Kidney (tissue), 14 donors: ENCODE data around the gene HIPK2. TPM values are rescaled to one million over a fixed set of nuclear protein-coding genes. Genes with fewer than 3 reads are reported as not detected.

Experiments
- DNase-seq, 5 donors: peaks; one replicate each; pipeline ENCODE4 v3.0.0-alpha.2; 2013 to 2020
- FAIRE-seq: peaks from 2 replicates; lab custom pipeline; 2012; peaks lifted over from hg19 to GRCh38; lab: Jason Lieb, UNC
- H3K27ac ChIP-seq, 2 donors: one replicate each; pipeline ENCODE4 v1.7.0; 2013; ENCODE audit warnings: low read depth in 2 of 2, low read length in 2 of 2, inconsistent platforms in 1 of 2
- H3K27me3 ChIP-seq: one replicate; pipeline ENCODE4 v1.7.1; 2013; ENCODE audit warnings: low read length, inconsistent platforms; ENCODE audit not compliant: control insufficient read depth, insufficient read depth
- H3K36me3 ChIP-seq, 3 donors: one replicate each; pipeline versions ENCODE4 v1.7.0 to v1.7.1; 2013; ENCODE audit warnings: low read length in 3 of 3, control low read depth in 1 of 3, inconsistent platforms in 1 of 3; ENCODE audit not compliant: insufficient read depth in 3 of 3, control insufficient read depth in 2 of 3
- H3K4me1 ChIP-seq, 3 donors: one replicate each; pipeline versions ENCODE4 v1.7.0 to v1.7.1; 2013; ENCODE audit warnings: low read length in 3 of 3, inconsistent platforms in 1 of 3, low read depth in 1 of 3; ENCODE audit not compliant: control insufficient read depth in 2 of 3, insufficient read depth in 2 of 3
- H3K4me3 ChIP-seq, 3 donors: one replicate each; pipeline versions ENCODE4 v1.7.0 to v1.8.1; 2013; ENCODE audit warnings: low read length in 3 of 3, control low read depth in 1 of 3, inconsistent platforms in 1 of 3
- H3K9ac ChIP-seq, 3 donors: one replicate each; pipeline versions ENCODE4 v1.7.0 to v1.7.1; 2013; ENCODE audit warnings: low read length in 3 of 3, control low read depth in 1 of 3, inconsistent platforms in 1 of 3
- H3K9me3 ChIP-seq, 3 donors: one replicate each; pipeline versions ENCODE4 v1.7.0 to v1.7.1; 2013; ENCODE audit warnings: low read length in 3 of 3, control low read depth in 1 of 3, inconsistent platforms in 1 of 3; ENCODE audit not compliant: control insufficient read depth in 2 of 3, insufficient read depth in 1 of 3
- CTCF ChIP-seq: IDR thresholded peaks from 3 replicates; pipeline ENCODE4 v1.5.1; 2012; ENCODE audit warnings: mild to moderate bottlenecking, moderate library complexity, borderline replicate concordance; ENCODE audit not compliant: insufficient read depth; ENCODE audit errors: extremely low read depth
- intact Hi-C: fragments of 100-400 bp; cut with DNase I; formaldehyde crosslinking; loops from one replicate; pipeline ENCODE4 v1.11.1; 2022
- polyA plus RNA-seq: library from polyadenylated mRNA; stranded (reverse); fragments of 350-450 nt; fragmentation: Illumina TruSeq; extraction: RNeasy Lipid Tissue Mini Kit (QIAGEN cat#74804); gene quantifications from one replicate; pipeline ENCODE4 v1.2.3, GENCODE V29; 2014; ENCODE audit warnings: low read depth, low replicate concordance; ENCODE audit not compliant: insufficient read depth
- total RNA-seq: library from RNA; stranded (reverse); fragmentation: NEBNext Ultra II Directional; extraction: Animal tissue kit (Norgen Biotek cat#: 25700); gene quantifications from one replicate; pipeline ENCODE4 v1.2.1, GENCODE V29; 2021
- donor health status: control.
- donor health status: control.
- donor health status: control.
- donor health status: control.
- donor health status: control.
- donor health status: DM: yes; HTN: yes; CAD: no.
- donor health status: Normal renal cell carcinoma (clear cell type).

The HIPK2 gene
- total and polyA plus RNA-seq, 2 donors from 2014 or later: 9.6 to 153 TPM

- Histone ChIP-seq H3K9ac (no peak overlapping the region), H3K4me3 (no peak overlapping the region), H3K9me3 (no peaks in the 10 kb centered on the region), H3K36me3 (peaks cover 8 to 53% (median 28%) of the 10 kb centered on the region in 3 donors), H3K27me3 (no peaks in the 10 kb centered on the region), H3K4me1 (peaks cover 0 to 8% (median 4%) of the 10 kb centered on the region in 3 donors), H3K27ac (no peak overlapping the region)
- DNase-seq: no peak
- no peak for TF ChIP-seq CTCF
- intact Hi-C loops: no loop called here
- no peak for FAIRE-seq
These were observed 174.5 kb downstream of the HIPK2 start for GRCh38 chr7:139603282-139603681.

GRCh38 chr7:139602143-139602722 lies 175.6 kb downstream of the HIPK2 start:
- Histone ChIP-seq H3K27me3 (no peaks in the 10 kb centered on the region), H3K36me3 (peaks cover 8 to 62% (median 29%) of the 10 kb centered on the region in 3 donors), H3K27ac (no peak overlapping the region), H3K9ac (no peak overlapping the region), H3K4me3 (no peak overlapping the region), H3K9me3 (no peaks in the 10 kb centered on the region), H3K4me1 (peaks cover 0 to 8% (median 4%) of the 10 kb centered on the region in 3 donors)
- DNase-seq (peak in 2 of 5 donors; percentile 33 to 67), FAIRE-seq (no peak)
- TF ChIP-seq CTCF: peak; percentile 46
- intact Hi-C loops: no loop called here

- intact Hi-C loops: no loop called here
- FAIRE-seq (no peak), DNase-seq (no peak)
- TF ChIP-seq CTCF: no peak
- Histone ChIP-seq H3K27ac (no peak overlapping the region), H3K4me1 (peaks cover 0 to 8% (median 4%) of the 10 kb centered on the region in 3 donors), H3K9ac (no peak overlapping the region), H3K36me3 (peaks cover 10 to 72% (median 40%) of the 10 kb centered on the region in 3 donors), H3K27me3 (no peaks in the 10 kb centered on the region), H3K4me3 (no peak overlapping the region), H3K9me3 (no peaks in the 10 kb centered on the region)
These were observed 176.6 kb downstream of the HIPK2 start for GRCh38 chr7:139601176-139601575.
